HG03025 (cell line): ENCODE data around the gene SRGAP3.

Source experiments
- ATAC-seq: cut with Tn5 transposase; IDR thresholded peaks from one replicate; pipeline ENCODE4 v1.9.1; 2021; ENCODE audit warnings: mild to moderate bottlenecking, moderate library complexity; ENCODE audit not compliant: unreplicated experiment, low FRiP score

SRGAP3 gene

GRCh38 chr3:9123840-9124239, 125.6 kb downstream of the SRGAP3 start:
- ATAC-seq = no peak

GRCh38 chr3:9122732-9123364, 126.6 kb downstream of the SRGAP3 start:
- ATAC-seq = no peak

GRCh38 chr3:9121366-9122001, 128.0 kb downstream of the SRGAP3 start:
- ATAC-seq = no peak

GRCh38 chr3:9119331-9119730, 130.1 kb downstream of the SRGAP3 start:
- ATAC-seq = no peak

GRCh38 chr3:9118222-9118621, 131.2 kb downstream of the SRGAP3 start:
- ATAC-seq = no peak

GRCh38 chr3:9117220-9117619, 132.2 kb downstream of the SRGAP3 start:
- no peak for ATAC-seq

- no peak for ATAC-seq
These were observed 133.1 kb downstream of the SRGAP3 start for GRCh38 chr3:9116336-9116735.

- ATAC-seq = no peak
These were observed 134.1 kb downstream of the SRGAP3 start for GRCh38 chr3:9115336-9115735.

GRCh38 chr3:9113040-9113439, 136.4 kb downstream of the SRGAP3 start:
- no peak for ATAC-seq

- ATAC-seq = no peak
These were observed 137.6 kb downstream of the SRGAP3 start for GRCh38 chr3:9111866-9112265.

GRCh38 chr3:9111417-9111816, 138.0 kb downstream of the SRGAP3 start:
- ATAC-seq = no peak

GRCh38 chr3:9110802-9111201, 138.6 kb downstream of the SRGAP3 start:
- no peak for ATAC-seq

- no peak for ATAC-seq
These were observed 139.1 kb downstream of the SRGAP3 start for GRCh38 chr3:9110316-9110715.

GRCh38 chr3:9109568-9109914, 139.9 kb downstream of the SRGAP3 start:
- no peak for ATAC-seq

- no peak for ATAC-seq
These were observed 140.4 kb downstream of the SRGAP3 start for GRCh38 chr3:9108876-9109567.

- ATAC-seq = no peak
These were observed 141.7 kb downstream of the SRGAP3 start for GRCh38 chr3:9107738-9108137.

GRCh38 chr3:9105421-9105820, 144.0 kb downstream of the SRGAP3 start:
- no peak for ATAC-seq

- ATAC-seq = no peak
These were observed 145.3 kb downstream of the SRGAP3 start for GRCh38 chr3:9104121-9104520.

- no peak for ATAC-seq
These were observed 147.0 kb downstream of the SRGAP3 start for GRCh38 chr3:9102240-9102981.

- ATAC-seq = no peak
These were observed 148.2 kb downstream of the SRGAP3 start for GRCh38 chr3:9101286-9101685.

- ATAC-seq = no peak
These were observed 148.9 kb downstream of the SRGAP3 start for GRCh38 chr3:9100513-9100894.
